Right lobe of liver (tissue), 4 donors: Measurements from ENCODE around the gene GSG1L.

ENCODE experiments used
- CTCF ChIP-seq, 4 donors: fragments of 200-600 bp in 3 of 4; fragments of 450-650 bp in 1 of 4; IDR thresholded peaks; one replicate each; pipeline versions ENCODE4 v1.5.1 to v1.8.0; 2016 to 2022; ENCODE audit warnings: antibody characterized with exemption in 4 of 4, mild to moderate bottlenecking in 2 of 4
- POLR2A ChIP-seq: fragments of 450-650 bp; IDR thresholded peaks from one replicate; pipeline ENCODE4 v1.6.1; 2017; ENCODE audit warnings: antibody characterized with exemption, mild to moderate bottlenecking
- donor health status: DM: no; HTN: no; CAD: no.
- donor health status: DM: no; HTN: no; CAD: no.
- donor health status: DM: no; HTN: yes; CAD: no.

DNA sequence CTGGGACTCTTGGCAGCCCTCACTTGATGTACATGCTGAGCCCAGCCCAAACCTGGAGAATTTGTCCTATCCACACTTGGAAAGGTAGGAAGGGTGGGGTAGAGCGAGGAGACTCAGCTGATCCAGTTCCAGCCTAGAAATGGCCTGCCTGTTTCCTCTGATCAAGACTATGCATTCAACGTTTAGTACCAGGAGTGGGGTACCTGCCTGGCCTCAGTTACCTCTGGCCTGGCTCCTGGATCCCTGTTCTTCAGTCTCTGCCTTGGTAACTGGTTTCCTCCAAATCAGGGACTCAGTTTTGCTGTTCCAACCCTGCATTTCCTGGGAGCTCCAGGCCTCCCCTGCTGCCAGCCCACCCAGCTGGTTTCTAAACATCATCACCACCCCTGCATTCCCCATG is 233.5 kb downstream of the GSG1L start:
- TF ChIP-seq CTCF (IDR thresholded peaks at IDR 0.05) (no peak), POLR2A (no peak)
